Neural crest cell (in vitro differentiated cells): ENCODE results near the gene FAM13C. TPM values are rescaled to one million over a fixed set of nuclear protein-coding genes. Genes with fewer than 3 reads are reported as not detected.

Source experiments
- DNase-seq: peaks from one replicate; pipeline ENCODE4 v3.0.0; 2021; ENCODE audit warnings: low read depth, mixed read lengths, low spot score
- H3K27ac Mint-ChIP-seq: one replicate; pipeline ENCODE4 v1.8.0; 2021; ENCODE audit warnings: mild to moderate bottlenecking, mixed read lengths; ENCODE audit not compliant: unreplicated experiment
- H3K27me3 Mint-ChIP-seq: 2 replicates; pipeline ENCODE4 v1.8.0; 2021; ENCODE audit warnings: low read depth, mild to moderate bottlenecking, mixed read lengths
- H3K36me3 Mint-ChIP-seq: 2 replicates; pipeline ENCODE4 v1.8.0; 2021; ENCODE audit warnings: low read depth, mild to moderate bottlenecking, mixed read lengths
- H3K4me1 Mint-ChIP-seq: 2 replicates; pipeline ENCODE4 v1.8.0; 2021; ENCODE audit warnings: mixed read lengths
- H3K4me3 Mint-ChIP-seq: one replicate; pipeline ENCODE4 v1.8.0; 2021; ENCODE audit warnings: mild to moderate bottlenecking, mixed read lengths
- H3K9me3 Mint-ChIP-seq: 2 replicates; pipeline ENCODE4 v1.8.0; 2021; ENCODE audit warnings: mixed read lengths
- total RNA-seq: library from RNA; stranded (reverse); gene quantifications from 2 replicates; pipeline ENCODE4 v1.2.1, GENCODE V29; 2021
- TF ChIP-seq, protein P1 (sequence below): fragments of 200-600 bp; sonication (generic); conservative IDR thresholded peaks from 2 replicates; pipeline ENCODE4 v1.5.0; 2021; ENCODE audit warnings: antibody characterized with exemption, mild to moderate bottlenecking

The FAM13C gene
- total RNA-seq, 1 donor from 2014 or later: 2.9 TPM

DNA sequence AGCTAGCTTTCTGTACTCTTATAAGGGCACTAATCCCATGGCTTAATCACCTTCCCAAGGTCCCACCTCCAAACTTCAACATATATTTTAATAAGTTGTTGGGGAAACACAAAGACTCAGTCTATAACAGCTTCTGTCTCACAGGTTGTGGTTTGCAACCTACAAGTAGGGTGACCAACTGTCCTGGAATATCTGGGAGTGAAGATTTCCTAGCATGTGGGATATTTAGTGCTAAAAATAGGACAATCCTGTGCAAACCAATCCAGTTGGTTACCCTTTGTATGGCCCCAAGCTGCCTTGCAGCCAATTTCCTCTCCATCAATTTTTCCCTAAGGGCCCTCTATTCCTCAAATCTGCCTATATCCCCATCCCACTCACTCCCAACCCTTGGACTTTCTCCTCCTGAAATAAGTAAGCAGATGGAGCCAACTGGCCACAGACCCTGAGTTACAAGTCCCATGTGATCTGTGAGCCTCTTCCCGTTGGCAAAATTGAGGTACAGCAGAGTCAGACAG is 82.3 kb downstream of the FAM13C start:
- Mint-ChIP-seq H3K27me3 (no peaks in the 10 kb centered on the region), H3K4me3 (no peak overlapping the region), H3K27ac (peak overlapping the region; percentile 67), H3K36me3 (no peaks in the 10 kb centered on the region), H3K9me3 (no peaks in the 10 kb centered on the region), H3K4me1 (peaks cover 6% of the 10 kb centered on the region)
- TF ChIP-seq, protein P1, sequence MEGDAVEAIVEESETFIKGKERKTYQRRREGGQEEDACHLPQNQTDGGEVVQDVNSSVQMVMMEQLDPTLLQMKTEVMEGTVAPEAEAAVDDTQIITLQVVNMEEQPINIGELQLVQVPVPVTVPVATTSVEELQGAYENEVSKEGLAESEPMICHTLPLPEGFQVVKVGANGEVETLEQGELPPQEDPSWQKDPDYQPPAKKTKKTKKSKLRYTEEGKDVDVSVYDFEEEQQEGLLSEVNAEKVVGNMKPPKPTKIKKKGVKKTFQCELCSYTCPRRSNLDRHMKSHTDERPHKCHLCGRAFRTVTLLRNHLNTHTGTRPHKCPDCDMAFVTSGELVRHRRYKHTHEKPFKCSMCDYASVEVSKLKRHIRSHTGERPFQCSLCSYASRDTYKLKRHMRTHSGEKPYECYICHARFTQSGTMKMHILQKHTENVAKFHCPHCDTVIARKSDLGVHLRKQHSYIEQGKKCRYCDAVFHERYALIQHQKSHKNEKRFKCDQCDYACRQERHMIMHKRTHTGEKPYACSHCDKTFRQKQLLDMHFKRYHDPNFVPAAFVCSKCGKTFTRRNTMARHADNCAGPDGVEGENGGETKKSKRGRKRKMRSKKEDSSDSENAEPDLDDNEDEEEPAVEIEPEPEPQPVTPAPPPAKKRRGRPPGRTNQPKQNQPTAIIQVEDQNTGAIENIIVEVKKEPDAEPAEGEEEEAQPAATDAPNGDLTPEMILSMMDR: no peak
- DNase-seq: no peak

- TF ChIP-seq, protein P1: no peak
- H3K9me3 Mint-ChIP-seq: no peaks in the 10 kb centered on the region
- no peak overlapping the region for H3K4me3 Mint-ChIP-seq
- peaks cover 6% of the 10 kb centered on the region for H3K4me1 Mint-ChIP-seq
- H3K27ac Mint-ChIP-seq: peak overlapping the region; percentile 67
- no peaks in the 10 kb centered on the region for H3K36me3 Mint-ChIP-seq
- no peak for DNase-seq
- no peaks in the 10 kb centered on the region for H3K27me3 Mint-ChIP-seq
Observed at GRCh38 chr10:59279476-59279875, 82.9 kb downstream of the FAM13C start.

GRCh38 chr10:59276919-59277318 is 85.4 kb downstream of the FAM13C start:
- H3K4me1 Mint-ChIP-seq: no peaks in the 10 kb centered on the region
- no peak overlapping the region for H3K27ac Mint-ChIP-seq
- H3K4me3 Mint-ChIP-seq: no peak overlapping the region
- H3K27me3 Mint-ChIP-seq: no peaks in the 10 kb centered on the region
- no peak for DNase-seq
- TF ChIP-seq, protein P1: no peak
- no peaks in the 10 kb centered on the region for H3K36me3 Mint-ChIP-seq
- H3K9me3 Mint-ChIP-seq: no peaks in the 10 kb centered on the region

DNA sequence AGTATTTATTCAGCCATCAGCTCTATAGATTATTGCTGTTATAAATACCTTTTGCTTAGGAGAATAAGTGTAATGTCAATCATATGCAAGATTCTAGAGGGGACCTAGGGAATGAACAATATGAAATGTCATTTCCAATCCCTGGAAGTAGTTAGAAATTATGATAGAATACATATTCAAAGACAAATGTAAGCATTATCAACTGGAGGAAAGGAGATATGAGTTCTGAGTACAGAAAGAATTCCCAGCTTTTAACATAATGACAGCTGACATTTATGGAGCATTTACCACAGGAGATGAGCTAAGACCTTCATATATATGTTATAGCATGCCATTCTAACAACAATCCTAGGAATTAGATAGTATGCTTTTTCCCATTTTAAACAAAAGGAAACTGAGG is 86.2 kb downstream of the FAM13C start:
- Mint-ChIP-seq H3K36me3 (no peaks in the 10 kb centered on the region), H3K4me3 (no peak overlapping the region), H3K27ac (no peak overlapping the region), H3K4me1 (no peaks in the 10 kb centered on the region), H3K9me3 (no peaks in the 10 kb centered on the region), H3K27me3 (no peaks in the 10 kb centered on the region)
- TF ChIP-seq, protein P1: no peak
- no peak for DNase-seq

- TF ChIP-seq, protein P1: no peak
- no peak for DNase-seq
- H3K36me3 Mint-ChIP-seq: peaks cover 2% of the 10 kb centered on the region
- no peak overlapping the region for H3K27ac Mint-ChIP-seq
- no peaks in the 10 kb centered on the region for H3K4me1 Mint-ChIP-seq
- no peaks in the 10 kb centered on the region for H3K9me3 Mint-ChIP-seq
- no peak overlapping the region for H3K4me3 Mint-ChIP-seq
- H3K27me3 Mint-ChIP-seq: no peaks in the 10 kb centered on the region
Observed at GRCh38 chr10:59273445-59273844, 88.9 kb downstream of the FAM13C start.
